CD8-positive, alpha-beta memory T cell (primary cell): Measurements from ENCODE around the gene BMP8B. TPM values are rescaled to one million over a fixed set of nuclear protein-coding genes. Genes with fewer than 3 reads are reported as not detected.
A peak's percentile ranks its signal among the peaks of the same experiment; 100 is the strongest.
"Not testable (repeated sequence)": the region's sequence is repeated elsewhere in the genome, so short reads cannot be mapped to it uniquely, and the experiment has no call there.

Source experiments
- CTCF ChIA-PET: fragments of 350-600 bp; sonication (Branson Sonifier 250); formaldehyde crosslinking; loops from one replicate; lab custom pipeline; 2021; ENCODE audit warnings: antibody characterized with exemption; lab: Charles Lee
- POLR2A ChIA-PET: fragments of 350-600 bp; sonication (Branson Sonifier 250); formaldehyde crosslinking; loops from one replicate; lab custom pipeline; 2021; ENCODE audit warnings: antibody characterized with exemption; lab: Charles Lee
- DNase-seq, 5 donors: peaks; one replicate each; pipeline versions ENCODE4 v3.0.0 to v3.0.0-alpha.2; 2020 to 2022; ENCODE audit warnings: mixed read lengths in 1 of 5
- H3K27ac ChIP-seq: one replicate; pipeline ENCODE4 v1.7.0; 2013; ENCODE audit warnings: low read depth, mild to moderate bottlenecking, low read length, moderate library complexity
- H3K27me3 ChIP-seq: 2 replicates; pipeline ENCODE4 v1.7.0; 2013; ENCODE audit warnings: low read length, mild to moderate bottlenecking; ENCODE audit not compliant: insufficient read depth, poor library complexity, severe bottlenecking
- H3K36me3 ChIP-seq: 2 replicates; pipeline ENCODE4 v1.7.0; 2013; ENCODE audit warnings: mild to moderate bottlenecking, low read length, moderate library complexity; ENCODE audit not compliant: insufficient read depth
- H3K4me1 ChIP-seq: 2 replicates; pipeline ENCODE4 v1.7.0; 2013; ENCODE audit warnings: mild to moderate bottlenecking, low read length, moderate library complexity; ENCODE audit not compliant: insufficient read depth
- H3K4me3 ChIP-seq: 2 replicates; pipeline ENCODE4 v1.7.0; 2013; ENCODE audit warnings: mild to moderate bottlenecking, low read length
- H3K9me3 ChIP-seq: 2 replicates; pipeline ENCODE4 v1.7.0; 2013; ENCODE audit warnings: mild to moderate bottlenecking, low read length
- H3K27ac Mint-ChIP-seq, 8 donors: one replicate each; pipeline ENCODE4 v1.8.0; 2020 to 2021; ENCODE audit warnings: mixed read lengths in 8 of 8, mild to moderate bottlenecking in 6 of 8, inconsistent platforms in 3 of 8, moderate library complexity in 3 of 8
- H3K27me3 Mint-ChIP-seq, 2 donors: one replicate each; pipeline ENCODE4 v1.8.0; 2020 to 2021; ENCODE audit warnings: mixed read lengths in 2 of 2, mild to moderate bottlenecking in 1 of 2, moderate library complexity in 1 of 2
- H3K36me3 Mint-ChIP-seq, 3 donors: one replicate each; pipeline ENCODE4 v1.8.0; 2020 to 2021; ENCODE audit warnings: mixed read lengths in 3 of 3, inconsistent platforms in 1 of 3, mild to moderate bottlenecking in 1 of 3
- H3K4me1 Mint-ChIP-seq, 3 donors: one replicate each; pipeline ENCODE4 v1.8.0; 2020 to 2021; ENCODE audit warnings: mixed read lengths in 3 of 3, inconsistent platforms in 1 of 3, mild to moderate bottlenecking in 1 of 3
- H3K4me3 Mint-ChIP-seq, 7 donors: one replicate each; pipeline ENCODE4 v1.8.0; 2020 to 2021; ENCODE audit warnings: mixed read lengths in 7 of 7, mild to moderate bottlenecking in 6 of 7, moderate library complexity in 4 of 7, inconsistent platforms in 2 of 7
- H3K9me3 Mint-ChIP-seq, 5 donors: one replicate each; pipeline ENCODE4 v1.8.0; 2020 to 2022; ENCODE audit warnings: mixed read lengths in 5 of 5, mild to moderate bottlenecking in 3 of 5, moderate library complexity in 2 of 5, inconsistent platforms in 1 of 5
- polyA plus RNA-seq: library from polyadenylated mRNA; unstranded; fragments of 300-500 nt; fragmentation: Illumina TruSeq; gene quantifications from one replicate; pipeline ENCODE4 v1.2.3, GENCODE V29; 2021
- total RNA-seq, 2 experiments: library from RNA; stranded (reverse); gene quantifications; one replicate each; pipeline ENCODE4 v1.2.3, GENCODE V29; 2021

Gene BMP8B
- total and polyA plus RNA-seq, 3 experiments from 2014 or later: 0.14 to 1.2 (median 0.91) TPM

GRCh38 chr1:39775141-39775540 is 13.5 kb downstream of the BMP8B start:
- POLR2A ChIA-PET, H3K36me3 ChIP-seq, CTCF ChIA-PET, H3K4me3 ChIP-seq, H3K9me3 Mint-ChIP-seq, H3K27ac Mint-ChIP-seq, DNase-seq, H3K27ac ChIP-seq, H3K27me3 Mint-ChIP-seq, H3K4me1 ChIP-seq, H3K27me3 ChIP-seq, H3K9me3 ChIP-seq, H3K36me3 Mint-ChIP-seq, H3K4me1 Mint-ChIP-seq, H3K4me3 Mint-ChIP-seq: not testable (repeated sequence)

GRCh38 chr1:39773369-39773979 is 15.2 kb downstream of the BMP8B start:
- H3K4me1 Mint-ChIP-seq, H3K27ac ChIP-seq, H3K27me3 Mint-ChIP-seq, H3K27ac Mint-ChIP-seq, POLR2A ChIA-PET, H3K4me1 ChIP-seq, H3K36me3 Mint-ChIP-seq, H3K36me3 ChIP-seq, H3K4me3 Mint-ChIP-seq, DNase-seq, H3K9me3 ChIP-seq, H3K9me3 Mint-ChIP-seq, CTCF ChIA-PET, H3K4me3 ChIP-seq, H3K27me3 ChIP-seq: not testable (repeated sequence)

- H3K9me3 Mint-ChIP-seq, H3K36me3 ChIP-seq, DNase-seq, POLR2A ChIA-PET, H3K9me3 ChIP-seq, H3K36me3 Mint-ChIP-seq, H3K27me3 Mint-ChIP-seq, H3K4me1 ChIP-seq, H3K27ac Mint-ChIP-seq, H3K4me1 Mint-ChIP-seq, CTCF ChIA-PET, H3K27ac ChIP-seq, H3K4me3 ChIP-seq, H3K27me3 ChIP-seq: not testable (repeated sequence)
- peak within 1 kb of the TSS in 3 of 7 donors; percentile 23 to 71 (median 41) for H3K4me3 Mint-ChIP-seq
Observed at GRCh38 chr1:39771022-39771532, 17.6 kb downstream of the BMP8B start, which contains the start of gene OXCT2. OXCT2 (minus strand) TSS chr1:39771348; CDS start chr1:39771255, 93 bp downstream.

GRCh38 chr1:39770100-39771021 is 18.3 kb downstream of the BMP8B start:
- CTCF ChIA-PET: not testable (repeated sequence)
- DNase-seq: peak in 1 of 5 donors; percentile 7

GRCh38 chr1:39769502-39769901 is 19.2 kb downstream of the BMP8B start:
- H3K9me3 Mint-ChIP-seq, H3K27me3 Mint-ChIP-seq, H3K4me1 Mint-ChIP-seq, H3K27me3 ChIP-seq, DNase-seq, POLR2A ChIA-PET, H3K9me3 ChIP-seq, H3K36me3 ChIP-seq, H3K27ac ChIP-seq, H3K27ac Mint-ChIP-seq, H3K36me3 Mint-ChIP-seq, H3K4me1 ChIP-seq, H3K4me3 Mint-ChIP-seq, H3K4me3 ChIP-seq: not testable (repeated sequence)
- CTCF ChIA-PET: interaction anchor here (1.2 kb wide), 1 partner anchor 111 kb away, joined by 3 read pairs; no protein-coding TSS in a partner anchor

More at GRCh38 chr1:39770100-39771021, 18.3 kb downstream of the BMP8B start:
- H3K27me3 ChIP-seq, H3K36me3 ChIP-seq, H3K27me3 Mint-ChIP-seq, H3K9me3 Mint-ChIP-seq, POLR2A ChIA-PET, H3K27ac Mint-ChIP-seq, H3K4me1 Mint-ChIP-seq, H3K9me3 ChIP-seq, H3K4me3 ChIP-seq, H3K27ac ChIP-seq, H3K4me1 ChIP-seq, H3K36me3 Mint-ChIP-seq: not testable (repeated sequence)
- H3K4me3 Mint-ChIP-seq: peak overlapping the region in 3 of 7 donors; percentile 23 to 71 (median 41)

- H3K4me1 Mint-ChIP-seq, DNase-seq, H3K27ac ChIP-seq, POLR2A ChIA-PET, CTCF ChIA-PET, H3K9me3 Mint-ChIP-seq, H3K36me3 ChIP-seq, H3K27me3 Mint-ChIP-seq, H3K4me3 Mint-ChIP-seq, H3K4me3 ChIP-seq, H3K4me1 ChIP-seq, H3K27me3 ChIP-seq, H3K27ac Mint-ChIP-seq, H3K9me3 ChIP-seq: not testable (repeated sequence)
- peaks cover 0 to 11% (median 0%) of the 10 kb centered on the region in 3 donors for H3K36me3 Mint-ChIP-seq
Observed at GRCh38 chr1:39766466-39766865, 22.2 kb downstream of the BMP8B start.

- H3K36me3 ChIP-seq, H3K9me3 Mint-ChIP-seq, H3K9me3 ChIP-seq, POLR2A ChIA-PET, H3K27me3 ChIP-seq, H3K27ac Mint-ChIP-seq, DNase-seq, H3K4me3 Mint-ChIP-seq, H3K27me3 Mint-ChIP-seq, H3K4me3 ChIP-seq, H3K4me1 ChIP-seq, CTCF ChIA-PET, H3K27ac ChIP-seq, H3K4me1 Mint-ChIP-seq: not testable (repeated sequence)
- H3K36me3 Mint-ChIP-seq: peaks cover 3 to 23% (median 4%) of the 10 kb centered on the region in 3 donors
Observed at GRCh38 chr1:39764512-39764911, 24.2 kb downstream of the BMP8B start.

GRCh38 chr1:39763619-39764374 is 24.9 kb downstream of the BMP8B start:
- H3K27me3 Mint-ChIP-seq, H3K4me3 Mint-ChIP-seq, H3K9me3 ChIP-seq, H3K36me3 ChIP-seq, CTCF ChIA-PET, DNase-seq, H3K4me1 Mint-ChIP-seq, H3K27me3 ChIP-seq, H3K4me3 ChIP-seq, H3K4me1 ChIP-seq, H3K9me3 Mint-ChIP-seq, H3K27ac ChIP-seq, H3K27ac Mint-ChIP-seq, POLR2A ChIA-PET: not testable (repeated sequence)
- H3K36me3 Mint-ChIP-seq: peaks cover 4 to 30% (median 4%) of the 10 kb centered on the region in 3 donors
